Measurements from ENCODE around the gene KCNG4. TPM values are rescaled to one million over a fixed set of nuclear protein-coding genes. Genes with fewer than 3 reads are reported as not detected.
A peak's percentile ranks its signal among the peaks of the same experiment; 100 is the strongest.

Gene KCNG4
- total and polyA plus RNA-seq, 8 donors, result 0.02 TPM; not detected in 7

- 2 to 3% methylated on average over 48 to 55 of the region's 55 CpGs for WGBS, 2 donors
- ATAC-seq, result peak; percentile 98 to 99 (median 99)
- intact Hi-C loops (cut with DNase I), result loop anchor here in 1 of 3 donors (10.0 kb wide), 1 partner anchor 102 kb away; no protein-coding TSS in a partner anchor
- no peak for FAIRE-seq
- Histone ChIP-seq H3K27me3 (no peaks in the 10 kb centered on the region), H3K9me3 (no peaks in the 10 kb centered on the region), H3K4me1 (peaks cover 4 to 16% (median 12%) of the 10 kb centered on the region in 3 donors), H3K4me3 (peak within 1 kb of the TSS; percentile 57 to 99 (median 92)), H3K36me3 (peaks cover 0 to 10% (median 6%) of the 10 kb centered on the region in 3 donors), H3K27ac (peak within 1 kb of the TSS in 2 of 4 donors; percentile 22 to 41)
- peak; percentile 85 to 96 (median 92) for DNase-seq
- peak; percentile 84 to 97 (median 90) for TF ChIP-seq CTCF (IDR thresholded peaks at IDR 0.05)
Measured at GRCh38 chr16:84186685-84187437, 53.0 kb downstream of the KCNG4 start, which contains the start of gene TAF1C. TSS of gene TAF1C (minus strand) at chr16:84187057. CDS start at chr16:84184988, 2,069 bp downstream.

GRCh38 chr16:84184775-84185174, 55.0 kb downstream of the KCNG4 start:
- H3K27ac ChIP-seq, result peak overlapping the region in 1 of 4 donors; percentile 5

GRCh38 chr16:84183911-84184591, 55.8 kb downstream of the KCNG4 start:
- Histone ChIP-seq H3K36me3 (peaks cover 0 to 25% (median 12%) of the 10 kb centered on the region in 3 donors), H3K27ac (no peak overlapping the region), H3K27me3 (no peaks in the 10 kb centered on the region), H3K4me3 (no peak overlapping the region), H3K9me3 (no peaks in the 10 kb centered on the region), H3K4me1 (peaks cover 4 to 16% (median 12%) of the 10 kb centered on the region in 3 donors)
- TF ChIP-seq CTCF (IDR thresholded peaks at IDR 0.05), result no peak
- DNase-seq (no peak), ATAC-seq (no peak), FAIRE-seq (no peak)
- 74 to 77% methylated on average over 11 of the region's 11 CpGs for WGBS, 2 donors
- intact Hi-C loops (cut with DNase I), result loop anchor here in 1 of 3 donors (10.0 kb wide), 1 partner anchor 99 kb away; no protein-coding TSS in a partner anchor

More at GRCh38 chr16:84184775-84185174, 55.0 kb downstream of the KCNG4 start:
- ATAC-seq (peak in 2 of 4 donors; percentile 23 to 27), FAIRE-seq (no peak), DNase-seq (no peak)
- Histone ChIP-seq H3K9me3 (no peaks in the 10 kb centered on the region), H3K36me3 (peaks cover 0 to 25% (median 12%) of the 10 kb centered on the region in 3 donors), H3K4me3 (no peak overlapping the region), H3K27me3 (no peaks in the 10 kb centered on the region), H3K4me1 (peaks cover 4 to 16% (median 12%) of the 10 kb centered on the region in 3 donors)
- WGBS, 2 donors, result 41 to 47% methylated on average over 10 of the region's 10 CpGs
- intact Hi-C loops (cut with DNase I), result loop anchor here in 1 of 3 donors (10.0 kb wide), 1 partner anchor 100 kb away; no protein-coding TSS in a partner anchor
- no peak for TF ChIP-seq CTCF (IDR thresholded peaks at IDR 0.05)

- no peak overlapping the region for H3K27ac ChIP-seq
- peaks cover 4 to 16% (median 12%) of the 10 kb centered on the region in 3 donors for H3K4me1 ChIP-seq
- no peak for TF ChIP-seq CTCF (IDR thresholded peaks at IDR 0.05)
- no peaks in the 10 kb centered on the region for H3K27me3 ChIP-seq
- intact Hi-C loops (cut with DNase I), result loop anchor here in 1 of 3 donors (10.0 kb wide), 1 partner anchor 99 kb away; no protein-coding TSS in a partner anchor
- 95 to 97% methylated on average over 5 of the region's 5 CpGs for WGBS, 2 donors
- H3K4me3 ChIP-seq, result no peak overlapping the region
- DNase-seq (no peak), FAIRE-seq (no peak), ATAC-seq (no peak)
- peaks cover 0 to 25% (median 12%) of the 10 kb centered on the region in 3 donors for H3K36me3 ChIP-seq
- no peaks in the 10 kb centered on the region for H3K9me3 ChIP-seq
Measured at GRCh38 chr16:84183572-84183875, 56.3 kb downstream of the KCNG4 start.
